Caco-2 (cell line): Measurements from ENCODE around the gene SPG7. TPM values are rescaled to one million over a fixed set of nuclear protein-coding genes. Genes with fewer than 3 reads are reported as not detected.
A peak's percentile ranks its signal among the peaks of the same experiment; 100 is the strongest.

Experiments used
- BruUV-seq: library from RNA; stranded (reverse); fragments of 400-500 nt; replicated peaks from 2 replicates; lab custom pipeline; 2021; lab: Mats Ljungman, UMichigan
- CTCF ChIA-PET: fragments of 300-600 bp; sonication (Branson Sonifier 250); formaldehyde crosslinking; loops from one replicate; lab custom pipeline; 2022; ENCODE audit warnings: antibody characterized with exemption; lab: Charles Lee
- POLR2A ChIA-PET: fragments of 300-600 bp; sonication (Branson Sonifier 250); formaldehyde crosslinking; loops from one replicate; lab custom pipeline; 2022; ENCODE audit warnings: antibody characterized with exemption; lab: Charles Lee
- DNase-seq, 2 experiments: peaks; one replicate each; pipeline versions ENCODE4 v3.0.0 to v3.0.0-alpha.2; 2020 to 2022
- H3K27me3 ChIP-seq: replicated peaks from 2 replicates; pipeline ENCODE4 v1.6.0; 2011; ENCODE audit warnings: low read length; ENCODE audit not compliant: control insufficient read depth, insufficient read depth
- H3K36me3 ChIP-seq: 2 replicates; pipeline ENCODE4 v1.5.1; 2011; ENCODE audit warnings: low read length; ENCODE audit not compliant: control insufficient read depth, insufficient read depth
- H3K4me1 ChIP-seq: fragments of 250-450 bp; sonication (Bioruptor Pico); 2 replicates; pipeline ENCODE4 v1.5.1; 2020; ENCODE audit warnings: mild to moderate bottlenecking
- H3K4me3 ChIP-seq: 2 replicates; pipeline ENCODE4 v1.5.1; 2011; ENCODE audit warnings: low read depth, mild to moderate bottlenecking, control low read depth, low read length
- H3K9me3 ChIP-seq: fragments of 250-450 bp; sonication (Bioruptor Pico); 2 replicates; pipeline ENCODE4 v1.5.1; 2020; ENCODE audit warnings: mild to moderate bottlenecking, moderate library complexity
- H3K27ac Mint-ChIP-seq: one replicate; pipeline ENCODE4 v1.8.0; 2022; ENCODE audit warnings: mixed read lengths; ENCODE audit not compliant: unreplicated experiment
- H3K27me3 Mint-ChIP-seq: one replicate; pipeline ENCODE4 v1.8.0; 2022; ENCODE audit warnings: mixed read lengths; ENCODE audit not compliant: insufficient read depth, unreplicated experiment
- H3K36me3 Mint-ChIP-seq: one replicate; pipeline ENCODE4 v1.8.0; 2022; ENCODE audit warnings: mild to moderate bottlenecking, mixed read lengths; ENCODE audit not compliant: insufficient read depth, unreplicated experiment
- H3K4me1 Mint-ChIP-seq: one replicate; pipeline ENCODE4 v1.8.0; 2022; ENCODE audit warnings: low read depth, mixed read lengths; ENCODE audit not compliant: unreplicated experiment
- H3K4me3 Mint-ChIP-seq: one replicate; pipeline ENCODE4 v1.8.0; 2022; ENCODE audit warnings: mild to moderate bottlenecking, moderate library complexity, mixed read lengths; ENCODE audit not compliant: unreplicated experiment
- H3K9me3 Mint-ChIP-seq: one replicate; pipeline ENCODE4 v1.8.0; 2022; ENCODE audit warnings: mixed read lengths; ENCODE audit not compliant: unreplicated experiment
- CTCF ChIP-seq, 2 experiments: fragments of 200-600 bp in 1 of 2; IDR thresholded peaks; 1 replicate in 1 of 2; 2 replicates in 1 of 2; pipeline versions ENCODE4 v1.5.1 to v1.8.0; 2011 to 2022; ENCODE audit warnings: antibody characterized with exemption in 1 of 2, control low read depth in 1 of 2, inconsistent platforms in 1 of 2, low read depth in 1 of 2, low read length in 1 of 2, mild to moderate bottlenecking in 1 of 2, moderate library complexity in 1 of 2; ENCODE audit not compliant: insufficient read depth in 1 of 2, severe bottlenecking in 1 of 2, unreplicated experiment in 1 of 2
- intact Hi-C: fragments of 100-400 bp; cut with micrococcal nuclease; formaldehyde crosslinking; loops from one replicate; pipeline ENCODE4 v1.10.0; 2022; ENCODE audit not compliant: unreplicated experiment
- total RNA-seq: library from RNA; stranded (reverse); gene quantifications from 2 replicates; pipeline ENCODE4 v1.2.3, GENCODE V29; 2022

SPG7 gene
- total RNA-seq, 1 experiment from 2014 or later = 159 TPM

- no peaks in the 10 kb centered on the region for H3K36me3 ChIP-seq
- no peaks in the 10 kb centered on the region for H3K9me3 ChIP-seq
- H3K27me3 ChIP-seq = no peaks in the 10 kb centered on the region
- CTCF ChIA-PET = interaction anchor here (0.7 kb wide), 1 partner anchor 117 kb away, joined by 4 read pairs; no protein-coding TSS in a partner anchor
- Mint-ChIP-seq H3K4me3 (peak overlapping the region; percentile 89), H3K27ac (peak overlapping the region; percentile 91), H3K9me3 (no peaks in the 10 kb centered on the region), H3K36me3 (peaks cover 50% of the 10 kb centered on the region), H3K27me3 (no peaks in the 10 kb centered on the region), H3K4me1 (peaks cover 36% of the 10 kb centered on the region)
- POLR2A ChIA-PET = no interaction called here
- TF ChIP-seq CTCF (IDR thresholded peaks at IDR 0.05; ENCODE audit: insufficient read depth in 1 of 2, low read depth in 1 of 2, low read length in 1 of 2, severe bottlenecking in 1 of 2, unreplicated experiment in 1 of 2) = no peak
- peak overlapping the region; percentile 65 for H3K4me3 ChIP-seq
- BruUV-seq = no TSS peak
- intact Hi-C loops = no loop called here
- H3K4me1 ChIP-seq = peaks cover 11% of the 10 kb centered on the region
- DNase-seq = no peak
These were observed 16.1 kb upstream of the SPG7 start for GRCh38 chr16:89491974-89492687.

GRCh38 chr16:89493776-89494175 lies 14.4 kb upstream of the SPG7 start:
- Histone ChIP-seq H3K27me3 (no peaks in the 10 kb centered on the region), H3K4me1 (peaks cover 5% of the 10 kb centered on the region; the same call in 1 of the 2 replicates), H3K36me3 (no peaks in the 10 kb centered on the region), H3K4me3 (no peak overlapping the region), H3K9me3 (no peaks in the 10 kb centered on the region)
- no TSS peak for BruUV-seq
- Mint-ChIP-seq H3K36me3 (peaks cover 34% of the 10 kb centered on the region), H3K4me1 (peaks cover 26% of the 10 kb centered on the region), H3K9me3 (no peaks in the 10 kb centered on the region), H3K4me3 (no peak overlapping the region), H3K27ac (peak overlapping the region; percentile 60), H3K27me3 (no peaks in the 10 kb centered on the region)
- TF ChIP-seq CTCF (IDR thresholded peaks at IDR 0.05; ENCODE audit: insufficient read depth in 1 of 2, low read depth in 1 of 2, low read length in 1 of 2, severe bottlenecking in 1 of 2, unreplicated experiment in 1 of 2) = no peak
- ChIA-PET POLR2A (no interaction called here), CTCF (no interaction called here)
- intact Hi-C loops = no loop called here
- no peak for DNase-seq

DNA sequence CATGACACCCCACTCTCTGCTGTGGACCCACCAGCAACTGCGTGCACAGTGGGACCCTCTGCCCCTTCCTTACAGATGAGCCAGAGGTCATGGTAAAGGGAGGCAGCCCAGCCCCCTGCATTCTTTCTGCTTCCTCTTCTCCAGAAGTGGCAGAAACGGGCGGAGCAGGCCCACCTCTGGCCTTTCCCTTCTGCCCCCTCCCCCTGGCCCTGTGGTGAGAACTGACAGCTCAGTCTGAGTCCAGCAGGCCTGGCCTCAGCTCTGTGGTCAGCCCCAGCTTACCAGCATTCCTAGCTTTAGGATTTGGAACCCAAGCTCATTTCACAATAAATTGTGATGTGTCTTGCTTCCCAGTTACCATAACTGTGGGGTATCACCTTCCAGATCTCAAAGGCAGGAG lies 13.1 kb upstream of the SPG7 start:
- BruUV-seq = no TSS peak
- H3K36me3 Mint-ChIP-seq = peaks cover 27% of the 10 kb centered on the region
- POLR2A ChIA-PET = no interaction called here

More for the DNA sequence above, 13.1 kb upstream of the SPG7 start:
- no peaks in the 10 kb centered on the region for H3K27me3 ChIP-seq
- peak overlapping the region; percentile 65 for H3K27ac Mint-ChIP-seq
- H3K4me1 Mint-ChIP-seq = peaks cover 21% of the 10 kb centered on the region
- no peaks in the 10 kb centered on the region for H3K9me3 Mint-ChIP-seq
- peaks cover 5% of the 10 kb centered on the region; the same call in 1 of the 2 replicates for H3K4me1 ChIP-seq
- CTCF ChIA-PET = interaction anchor here (0.7 to 1.1 kb wide), 3 partner anchors 14 to 174 kb away, joined by 3 to 5 read pairs (median 4); no protein-coding TSS in a partner anchor
- intact Hi-C loops = no loop called here
- no peak overlapping the region for H3K4me3 ChIP-seq
- DNase-seq = no peak
- H3K4me3 Mint-ChIP-seq = no peak overlapping the region
- H3K27me3 Mint-ChIP-seq = no peaks in the 10 kb centered on the region
- no peak for TF ChIP-seq CTCF (IDR thresholded peaks at IDR 0.05; ENCODE audit: insufficient read depth in 1 of 2, low read depth in 1 of 2, low read length in 1 of 2, severe bottlenecking in 1 of 2, unreplicated experiment in 1 of 2)
- H3K9me3 ChIP-seq = no peaks in the 10 kb centered on the region
- no peaks in the 10 kb centered on the region for H3K36me3 ChIP-seq
